AG09309 (cell line): Measurements from ENCODE around the gene LRRK1.

Experiments used
- DNase-seq: peaks from one replicate; pipeline ENCODE4 v3.0.0-alpha.2; 2010; ENCODE audit warnings: low read depth
- H3K4me3 ChIP-seq: 2 replicates; pipeline ENCODE4 v1.5.1; 2011; ENCODE audit warnings: mild to moderate bottlenecking, low read depth, low read length, moderate library complexity; ENCODE audit not compliant: control insufficient read depth
- CTCF ChIP-seq: IDR thresholded peaks from 2 replicates; pipeline ENCODE4 v1.5.1; 2011; ENCODE audit warnings: mild to moderate bottlenecking, low read depth, low read length, inconsistent platforms; ENCODE audit not compliant: insufficient read depth, control insufficient read depth; ENCODE audit errors: missing control alignments

Gene LRRK1

GRCh38 chr15:101035611-101036010 lies 116.5 kb downstream of the LRRK1 start:
- no peak overlapping the region for H3K4me3 ChIP-seq
- no peak for DNase-seq
- TF ChIP-seq CTCF: no peak

GRCh38 chr15:101036189-101036588 lies 117.0 kb downstream of the LRRK1 start:
- DNase-seq: no peak
- no peak for TF ChIP-seq CTCF
- no peak overlapping the region for H3K4me3 ChIP-seq

- H3K4me3 ChIP-seq: no peak overlapping the region
- no peak for TF ChIP-seq CTCF
- no peak for DNase-seq
Observed at GRCh38 chr15:101037090-101037830, 118.1 kb downstream of the LRRK1 start.

GRCh38 chr15:101038327-101039003 lies 119.3 kb downstream of the LRRK1 start:
- no peak overlapping the region for H3K4me3 ChIP-seq
- DNase-seq: no peak
- no peak for TF ChIP-seq CTCF

- no peak overlapping the region for H3K4me3 ChIP-seq
- TF ChIP-seq CTCF: no peak
- peak; percentile 25 for DNase-seq
Observed at GRCh38 chr15:101039461-101039860, 120.3 kb downstream of the LRRK1 start.

- no peak for TF ChIP-seq CTCF
- no peak overlapping the region for H3K4me3 ChIP-seq
- no peak for DNase-seq
Observed at GRCh38 chr15:101042320-101042719, 123.2 kb downstream of the LRRK1 start.
